Measurements from ENCODE around the gene CMTM2.
"Not testable (repeated sequence)": the region's sequence is repeated elsewhere in the genome, so short reads cannot be mapped to it uniquely, and the experiment has no call there.

CMTM2 gene

GRCh38 chr16:66553223-66553622, 26.0 kb upstream of the CMTM2 start:
- peak; percentile 23 for DNase-seq

- peak; percentile 16 for DNase-seq
Measured at GRCh38 chr16:66554021-66554420, 25.2 kb upstream of the CMTM2 start.

- no peak for DNase-seq
Measured at GRCh38 chr16:66554495-66554894, 24.8 kb upstream of the CMTM2 start.

GRCh38 chr16:66560107-66560506, 19.2 kb upstream of the CMTM2 start:
- no peak for DNase-seq

GRCh38 chr16:66561381-66562080, 17.7 kb upstream of the CMTM2 start:
- DNase-seq: no peak

- DNase-seq: peak; percentile 13
Measured at GRCh38 chr16:66562409-66562808, 16.9 kb upstream of the CMTM2 start.

GRCh38 chr16:66562986-66563385, 16.3 kb upstream of the CMTM2 start:
- DNase-seq: peak; percentile 89

- no peak for DNase-seq
Measured at GRCh38 chr16:66563574-66564334, 15.5 kb upstream of the CMTM2 start.

- DNase-seq: no peak
Measured at GRCh38 chr16:66566051-66566901, 13.0 kb upstream of the CMTM2 start, which contains the start of gene CMTM1. TSS of gene CMTM1 (plus strand) at chr16:66566439. CDS start at chr16:66566514, 75 bp downstream.

GRCh38 chr16:66567270-66567669, 12.0 kb upstream of the CMTM2 start:
- DNase-seq: not testable (repeated sequence)

- DNase-seq: no peak
Measured at GRCh38 chr16:66568355-66568754, 10.9 kb upstream of the CMTM2 start.

GRCh38 chr16:66569131-66569530, 10.1 kb upstream of the CMTM2 start:
- no peak for DNase-seq

- peak; percentile 59 for DNase-seq
Measured at GRCh38 chr16:66569827-66570405, 9.3 kb upstream of the CMTM2 start.

- DNase-seq: peak; percentile 83
Measured at GRCh38 chr16:66572356-66572755, 6.9 kb upstream of the CMTM2 start.

GRCh38 chr16:66574081-66574480, 5.2 kb upstream of the CMTM2 start:
- no peak for DNase-seq

GRCh38 chr16:66574531-66574930, 4.7 kb upstream of the CMTM2 start:
- DNase-seq: peak; percentile 82

GRCh38 chr16:66575060-66575459, 4.2 kb upstream of the CMTM2 start:
- peak; percentile 80 for DNase-seq

GRCh38 chr16:66576296-66576695, 3.0 kb upstream of the CMTM2 start:
- DNase-seq: no peak

GRCh38 chr16:66580605-66581209, 1.4 kb downstream of the CMTM2 start:
- DNase-seq: no peak

GRCh38 chr16:66581246-66581952, 2.1 kb downstream of the CMTM2 start:
- DNase-seq: no peak

- DNase-seq: no peak
Measured at GRCh38 chr16:66585481-66586239, 6.4 kb downstream of the CMTM2 start.
